Caco-2 (cell line): Measurements from ENCODE around the gene ZNF254. TPM values are rescaled to one million over a fixed set of nuclear protein-coding genes. Genes with fewer than 3 reads are reported as not detected.

Experiments used
- BruUV-seq: library from RNA; stranded (reverse); fragments of 400-500 nt; replicated peaks from 2 replicates; lab custom pipeline; 2021; lab: Mats Ljungman, UMichigan
- CTCF ChIA-PET: fragments of 300-600 bp; sonication (Branson Sonifier 250); formaldehyde crosslinking; loops from one replicate; lab custom pipeline; 2022; ENCODE audit warnings: antibody characterized with exemption; lab: Charles Lee
- POLR2A ChIA-PET: fragments of 300-600 bp; sonication (Branson Sonifier 250); formaldehyde crosslinking; loops from one replicate; lab custom pipeline; 2022; ENCODE audit warnings: antibody characterized with exemption; lab: Charles Lee
- DNase-seq, 2 experiments: peaks; one replicate each; pipeline versions ENCODE4 v3.0.0 to v3.0.0-alpha.2; 2020 to 2022
- H3K27me3 ChIP-seq: replicated peaks from 2 replicates; pipeline ENCODE4 v1.6.0; 2011; ENCODE audit warnings: low read length; ENCODE audit not compliant: control insufficient read depth, insufficient read depth
- H3K36me3 ChIP-seq: 2 replicates; pipeline ENCODE4 v1.5.1; 2011; ENCODE audit warnings: low read length; ENCODE audit not compliant: control insufficient read depth, insufficient read depth
- H3K4me1 ChIP-seq: fragments of 250-450 bp; sonication (Bioruptor Pico); 2 replicates; pipeline ENCODE4 v1.5.1; 2020; ENCODE audit warnings: mild to moderate bottlenecking
- H3K4me3 ChIP-seq: 2 replicates; pipeline ENCODE4 v1.5.1; 2011; ENCODE audit warnings: low read depth, mild to moderate bottlenecking, control low read depth, low read length
- H3K9me3 ChIP-seq: fragments of 250-450 bp; sonication (Bioruptor Pico); 2 replicates; pipeline ENCODE4 v1.5.1; 2020; ENCODE audit warnings: mild to moderate bottlenecking, moderate library complexity
- H3K27ac Mint-ChIP-seq: one replicate; pipeline ENCODE4 v1.8.0; 2022; ENCODE audit warnings: mixed read lengths; ENCODE audit not compliant: unreplicated experiment
- H3K27me3 Mint-ChIP-seq: one replicate; pipeline ENCODE4 v1.8.0; 2022; ENCODE audit warnings: mixed read lengths; ENCODE audit not compliant: insufficient read depth, unreplicated experiment
- H3K36me3 Mint-ChIP-seq: one replicate; pipeline ENCODE4 v1.8.0; 2022; ENCODE audit warnings: mild to moderate bottlenecking, mixed read lengths; ENCODE audit not compliant: insufficient read depth, unreplicated experiment
- H3K4me1 Mint-ChIP-seq: one replicate; pipeline ENCODE4 v1.8.0; 2022; ENCODE audit warnings: low read depth, mixed read lengths; ENCODE audit not compliant: unreplicated experiment
- H3K4me3 Mint-ChIP-seq: one replicate; pipeline ENCODE4 v1.8.0; 2022; ENCODE audit warnings: mild to moderate bottlenecking, moderate library complexity, mixed read lengths; ENCODE audit not compliant: unreplicated experiment
- H3K9me3 Mint-ChIP-seq: one replicate; pipeline ENCODE4 v1.8.0; 2022; ENCODE audit warnings: mixed read lengths; ENCODE audit not compliant: unreplicated experiment
- intact Hi-C: fragments of 100-400 bp; cut with micrococcal nuclease; formaldehyde crosslinking; loops from one replicate; pipeline ENCODE4 v1.10.0; 2022; ENCODE audit not compliant: unreplicated experiment
- total RNA-seq: library from RNA; stranded (reverse); gene quantifications from 2 replicates; pipeline ENCODE4 v1.2.3, GENCODE V29; 2022
- TF ChIP-seq, protein P1 (sequence below), 2 experiments: fragments of 200-600 bp in 1 of 2; IDR thresholded peaks; 1 replicate in 1 of 2; 2 replicates in 1 of 2; pipeline versions ENCODE4 v1.5.1 to v1.8.0; 2011 to 2022; ENCODE audit warnings: antibody characterized with exemption in 1 of 2, control low read depth in 1 of 2, inconsistent platforms in 1 of 2, low read depth in 1 of 2, low read length in 1 of 2, mild to moderate bottlenecking in 1 of 2, moderate library complexity in 1 of 2; ENCODE audit not compliant: insufficient read depth in 1 of 2, severe bottlenecking in 1 of 2, unreplicated experiment in 1 of 2

Gene ZNF254
- total RNA-seq, 1 experiment from 2014 or later, result 16.5 TPM

DNA sequence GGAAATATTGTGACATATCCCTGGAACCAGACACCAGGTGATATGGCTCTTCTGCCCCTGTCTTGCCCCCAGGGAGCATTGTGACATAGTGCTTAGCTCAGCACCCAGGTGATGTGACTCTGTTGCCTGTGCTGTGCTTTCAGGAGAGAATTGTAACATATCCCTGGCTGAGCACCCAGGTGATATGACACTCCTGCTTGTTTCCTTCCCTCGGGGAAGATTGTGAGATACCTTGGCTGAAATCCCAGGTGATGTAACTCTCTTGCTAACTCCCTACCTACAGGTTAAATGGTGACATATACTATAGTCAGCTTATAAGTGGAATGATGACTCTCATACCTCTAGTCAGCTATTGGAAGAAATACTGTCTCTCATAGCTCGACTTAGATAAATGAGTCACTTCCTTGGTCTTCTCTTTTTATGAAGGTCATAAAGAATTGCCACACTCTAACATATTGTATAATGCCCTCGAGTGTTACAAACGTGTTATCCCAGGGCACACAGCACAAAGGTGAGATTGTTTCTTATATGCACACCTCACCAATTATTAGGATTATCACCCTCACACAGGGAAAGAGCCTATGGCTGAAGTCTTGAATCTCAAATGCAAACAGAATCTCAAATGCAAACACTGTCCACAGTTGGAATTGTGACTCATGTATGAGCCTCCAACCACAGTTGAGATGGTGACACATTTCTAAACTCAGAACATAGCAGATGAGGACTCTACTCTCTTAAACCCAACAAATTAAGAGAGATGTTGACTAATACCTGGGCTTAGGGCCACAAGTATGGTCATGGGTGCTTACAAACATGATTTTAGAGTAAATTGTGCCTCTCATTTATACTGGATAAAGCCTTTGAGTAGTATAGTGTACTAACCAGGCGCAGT, 32.7 kb upstream of the ZNF254 start:
- ChIA-PET POLR2A (no interaction called here), CTCF (no interaction called here)
- H3K4me1 Mint-ChIP-seq, result no peaks in the 10 kb centered on the region

GRCh38 chr19:24055548-24055947, 31.4 kb upstream of the ZNF254 start:
- POLR2A ChIA-PET, result no interaction called here
- no peak overlapping the region for H3K27ac Mint-ChIP-seq
- CTCF ChIA-PET, result no interaction called here
- intact Hi-C loops, result no loop called here
- BruUV-seq, result no TSS peak
- no peaks in the 10 kb centered on the region for H3K4me1 Mint-ChIP-seq
- Histone ChIP-seq H3K4me1 (no peaks in the 10 kb centered on the region), H3K27me3 (no peaks in the 10 kb centered on the region), H3K36me3 (no peaks in the 10 kb centered on the region; the same call in none of the 2 replicates), H3K9me3 (no peaks in the 10 kb centered on the region), H3K4me3 (no peak overlapping the region)
- H3K9me3 Mint-ChIP-seq, result no peaks in the 10 kb centered on the region
- H3K27me3 Mint-ChIP-seq, result no peaks in the 10 kb centered on the region
- TF ChIP-seq, protein P1, sequence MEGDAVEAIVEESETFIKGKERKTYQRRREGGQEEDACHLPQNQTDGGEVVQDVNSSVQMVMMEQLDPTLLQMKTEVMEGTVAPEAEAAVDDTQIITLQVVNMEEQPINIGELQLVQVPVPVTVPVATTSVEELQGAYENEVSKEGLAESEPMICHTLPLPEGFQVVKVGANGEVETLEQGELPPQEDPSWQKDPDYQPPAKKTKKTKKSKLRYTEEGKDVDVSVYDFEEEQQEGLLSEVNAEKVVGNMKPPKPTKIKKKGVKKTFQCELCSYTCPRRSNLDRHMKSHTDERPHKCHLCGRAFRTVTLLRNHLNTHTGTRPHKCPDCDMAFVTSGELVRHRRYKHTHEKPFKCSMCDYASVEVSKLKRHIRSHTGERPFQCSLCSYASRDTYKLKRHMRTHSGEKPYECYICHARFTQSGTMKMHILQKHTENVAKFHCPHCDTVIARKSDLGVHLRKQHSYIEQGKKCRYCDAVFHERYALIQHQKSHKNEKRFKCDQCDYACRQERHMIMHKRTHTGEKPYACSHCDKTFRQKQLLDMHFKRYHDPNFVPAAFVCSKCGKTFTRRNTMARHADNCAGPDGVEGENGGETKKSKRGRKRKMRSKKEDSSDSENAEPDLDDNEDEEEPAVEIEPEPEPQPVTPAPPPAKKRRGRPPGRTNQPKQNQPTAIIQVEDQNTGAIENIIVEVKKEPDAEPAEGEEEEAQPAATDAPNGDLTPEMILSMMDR (IDR thresholded peaks at IDR 0.05; ENCODE audit: insufficient read depth in 1 of 2, low read depth in 1 of 2, low read length in 1 of 2, severe bottlenecking in 1 of 2, unreplicated experiment in 1 of 2), result no peak
- H3K4me3 Mint-ChIP-seq, result no peak overlapping the region
- peaks cover 55% of the 10 kb centered on the region for H3K36me3 Mint-ChIP-seq
- DNase-seq, result no peak

More for the DNA sequence above, 32.7 kb upstream of the ZNF254 start:
- BruUV-seq, result no TSS peak
- Mint-ChIP-seq H3K9me3 (no peaks in the 10 kb centered on the region), H3K4me3 (no peak overlapping the region), H3K27me3 (no peaks in the 10 kb centered on the region), H3K27ac (no peak overlapping the region), H3K36me3 (peaks cover 57% of the 10 kb centered on the region)
- Histone ChIP-seq H3K27me3 (no peaks in the 10 kb centered on the region), H3K9me3 (no peaks in the 10 kb centered on the region), H3K4me1 (no peaks in the 10 kb centered on the region), H3K4me3 (no peak overlapping the region), H3K36me3 (peaks cover 4% of the 10 kb centered on the region)
- no peak for DNase-seq
- intact Hi-C loops, result no loop called here
- TF ChIP-seq, protein P1 (IDR thresholded peaks at IDR 0.05; ENCODE audit: insufficient read depth in 1 of 2, low read depth in 1 of 2, low read length in 1 of 2, severe bottlenecking in 1 of 2, unreplicated experiment in 1 of 2), result no peak

GRCh38 chr19:24057144-24057543, 29.8 kb upstream of the ZNF254 start:
- Mint-ChIP-seq H3K4me1 (no peaks in the 10 kb centered on the region), H3K9me3 (no peaks in the 10 kb centered on the region), H3K27ac (no peak overlapping the region), H3K36me3 (peaks cover 47% of the 10 kb centered on the region), H3K4me3 (no peak overlapping the region), H3K27me3 (no peaks in the 10 kb centered on the region)
- BruUV-seq, result no TSS peak
- ChIA-PET POLR2A (no interaction called here), CTCF (no interaction called here)
- Histone ChIP-seq H3K27me3 (no peaks in the 10 kb centered on the region), H3K9me3 (no peaks in the 10 kb centered on the region), H3K4me3 (no peak overlapping the region), H3K4me1 (no peaks in the 10 kb centered on the region), H3K36me3 (no peaks in the 10 kb centered on the region; the same call in none of the 2 replicates)
- intact Hi-C loops, result no loop called here
- TF ChIP-seq, protein P1 (IDR thresholded peaks at IDR 0.05; ENCODE audit: insufficient read depth in 1 of 2, low read depth in 1 of 2, low read length in 1 of 2, severe bottlenecking in 1 of 2, unreplicated experiment in 1 of 2), result no peak
- no peak for DNase-seq
